H1 (cell line): ENCODE results near the gene RBM19.

Source experiments
- CTCF ChIP-seq, 3 experiments: IDR thresholded peaks; 1 replicate in 2 of 3; 2 replicates in 1 of 3; pipeline versions ENCODE4 v1.5.1 to v1.6.1; 2011; ENCODE audit warnings: low read length in 3 of 3, mild to moderate bottlenecking in 3 of 3, inconsistent platforms in 2 of 3, low read depth in 1 of 3, moderate library complexity in 1 of 3; ENCODE audit not compliant: insufficient read depth in 1 of 3; ENCODE audit errors: control extremely low read depth in 1 of 3
- TAF7 ChIP-seq: optimal IDR thresholded peaks from 2 replicates; pipeline ENCODE3; 2011; ENCODE audit warnings: low read depth, mild to moderate bottlenecking, inconsistent platforms, low read length, moderate library complexity, borderline replicate concordance

GRCh38 chr12:113917393-113917792, 48.7 kb downstream of the RBM19 start:
- TF ChIP-seq CTCF (IDR thresholded peaks at IDR 0.05; ENCODE audit: control extremely low read depth in 1 of 3, insufficient read depth in 1 of 3, low read depth in 1 of 3, low read length in 3 of 3) (no peak), TAF7 (no peak)
